HG02678 (cell line): ENCODE measurements around the gene TUT1.
A peak's percentile ranks its signal among the peaks of the same experiment; 100 is the strongest.
"Not testable (repeated sequence)": the region's sequence is repeated elsewhere in the genome, so short reads cannot be mapped to it uniquely, and the experiment has no call there.

Source experiments
- ATAC-seq: cut with Tn5 transposase; IDR thresholded peaks from one replicate; pipeline ENCODE4 v1.9.1; 2021; ENCODE audit warnings: mild to moderate bottlenecking, moderate library complexity; ENCODE audit not compliant: unreplicated experiment

Gene TUT1

GRCh38 chr11:62559204-62559603 lies 32.1 kb downstream of the TUT1 start:
- no peak for ATAC-seq

GRCh38 chr11:62558669-62559068 lies 32.7 kb downstream of the TUT1 start:
- ATAC-seq: no peak

DNA sequence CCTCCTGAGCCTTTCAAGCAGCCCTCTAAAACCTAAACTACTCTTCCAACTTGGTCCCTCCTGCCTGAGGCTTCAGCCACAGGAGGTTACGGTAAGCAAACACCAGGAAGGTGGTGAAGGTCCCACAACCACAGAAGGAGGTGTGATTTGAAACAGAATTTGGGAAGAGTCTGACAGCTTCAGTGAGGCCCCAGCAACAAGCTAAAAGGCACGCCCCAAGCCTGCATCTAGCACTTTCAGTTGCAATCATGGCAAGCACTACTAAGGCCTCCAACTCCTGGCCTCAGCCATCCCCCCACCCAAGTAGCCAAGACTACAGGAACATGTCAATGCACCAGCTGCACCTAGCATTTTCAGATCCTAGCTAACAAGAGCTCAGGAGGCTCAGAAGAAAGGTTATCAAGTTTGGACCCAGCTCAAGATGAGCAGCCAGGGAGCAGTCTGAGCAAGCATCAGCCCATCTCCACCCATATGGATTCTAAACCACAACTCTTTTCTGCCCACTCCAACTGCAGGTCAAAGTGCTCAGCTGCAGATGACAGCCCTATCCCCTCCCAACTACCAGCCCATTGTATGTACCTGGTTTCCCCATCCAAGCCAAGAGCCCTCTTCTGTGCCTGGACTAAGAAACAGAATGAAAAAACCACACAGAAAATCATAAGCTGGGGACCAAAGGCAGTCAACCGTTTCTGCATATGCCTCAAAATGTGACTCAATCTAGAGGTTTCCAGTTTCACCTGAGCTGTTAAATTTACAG lies 34.3 kb downstream of the TUT1 start:
- ATAC-seq: peak; percentile 17

DNA sequence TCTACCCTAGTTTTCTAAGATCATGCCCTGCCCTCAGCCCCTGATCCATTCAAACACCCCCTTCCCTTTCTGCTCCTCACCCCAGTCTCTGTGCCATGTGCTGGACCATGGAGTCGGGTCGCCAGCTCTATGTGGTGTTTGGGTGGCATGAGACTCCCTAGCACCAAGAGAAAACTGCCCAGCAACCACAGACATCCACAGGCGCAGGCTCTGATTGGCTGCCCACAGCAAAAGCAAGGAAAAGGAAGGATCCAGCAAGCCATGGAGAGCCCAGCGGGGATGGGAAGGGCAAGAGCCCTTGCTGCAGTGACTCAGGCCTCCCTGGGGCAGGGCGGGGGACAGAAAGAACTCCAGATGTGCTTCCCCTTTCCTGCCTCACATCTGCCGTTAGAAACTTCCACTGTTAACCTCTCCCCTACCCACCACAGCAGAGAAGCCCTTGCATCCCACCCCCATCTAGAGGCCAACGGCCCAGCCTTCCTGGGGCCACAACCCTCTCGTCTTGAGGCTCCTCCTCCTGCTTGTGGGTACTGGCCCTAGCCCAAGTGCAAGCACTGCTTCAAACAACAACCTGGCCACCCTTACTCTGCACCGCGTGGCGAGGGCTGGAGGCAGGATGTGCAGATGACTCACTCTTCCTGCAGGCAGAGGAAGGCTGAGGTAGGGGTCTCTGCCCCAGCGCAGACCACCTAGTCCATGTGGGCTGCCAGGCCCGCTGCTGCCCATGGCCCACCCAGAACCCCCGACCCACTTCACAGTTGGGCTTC lies 35.0 kb downstream of the TUT1 start:
- peak; percentile 40 for ATAC-seq

- peak; percentile 47 for ATAC-seq
These were observed 35.7 kb downstream of the TUT1 start for GRCh38 chr11:62555464-62556107.

- no peak for ATAC-seq
These were observed 36.7 kb downstream of the TUT1 start for GRCh38 chr11:62554387-62555167.

DNA sequence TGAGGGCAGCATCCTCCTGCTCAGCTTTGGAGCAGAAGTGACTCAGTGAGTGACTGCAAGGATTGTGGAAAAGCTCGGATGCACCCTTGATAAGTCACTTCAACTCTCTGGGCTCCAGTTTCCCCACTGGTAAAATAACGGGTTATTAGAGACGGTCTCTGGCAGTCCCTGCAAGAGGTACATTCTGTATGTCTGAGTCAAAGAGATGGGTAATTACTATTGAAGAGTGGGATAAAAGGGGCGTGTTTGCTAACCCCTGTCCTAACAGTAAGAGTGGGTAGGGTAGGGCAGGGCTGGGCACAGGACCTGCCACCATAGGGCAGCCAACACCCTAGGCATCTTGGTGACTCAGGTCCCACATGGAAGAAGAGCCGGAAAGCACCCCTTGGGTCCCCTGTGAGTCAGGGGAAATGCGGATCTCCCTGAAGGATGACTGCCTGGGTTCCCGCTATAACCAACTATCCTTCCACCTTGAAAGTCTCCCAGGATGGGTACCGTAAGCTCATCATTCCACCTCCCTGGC lies 37.4 kb downstream of the TUT1 start:
- ATAC-seq: no peak

- ATAC-seq: no peak
These were observed 38.1 kb downstream of the TUT1 start for GRCh38 chr11:62553080-62553838.

DNA sequence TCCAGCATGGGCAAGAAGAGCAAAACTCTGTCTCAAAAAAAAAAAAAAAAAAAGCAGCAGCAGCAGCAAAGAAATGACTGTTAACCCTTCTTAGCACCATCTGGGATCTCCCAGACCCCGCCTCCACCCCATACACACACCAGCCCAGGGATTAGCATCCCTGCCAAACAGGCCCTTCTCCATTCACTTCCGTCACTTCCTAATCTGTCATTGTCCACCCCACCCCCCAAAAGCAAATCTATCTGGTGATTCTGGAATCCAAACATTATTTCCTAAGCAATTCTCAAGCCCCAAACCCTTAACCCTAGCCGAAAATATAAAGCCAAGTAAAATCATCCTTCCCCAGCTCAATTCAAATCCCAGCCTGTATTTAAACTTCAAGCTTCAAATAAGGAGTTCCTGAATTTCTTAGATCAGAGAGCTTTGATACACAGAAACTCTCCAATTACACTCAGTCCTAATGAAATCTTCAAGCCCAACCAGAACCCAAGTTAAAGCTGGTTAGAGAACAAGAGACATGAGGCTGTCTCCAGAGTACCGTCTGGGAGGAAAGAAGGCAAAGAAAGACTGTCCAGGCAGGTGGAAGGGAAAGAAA lies 38.7 kb downstream of the TUT1 start:
- no peak for ATAC-seq

DNA sequence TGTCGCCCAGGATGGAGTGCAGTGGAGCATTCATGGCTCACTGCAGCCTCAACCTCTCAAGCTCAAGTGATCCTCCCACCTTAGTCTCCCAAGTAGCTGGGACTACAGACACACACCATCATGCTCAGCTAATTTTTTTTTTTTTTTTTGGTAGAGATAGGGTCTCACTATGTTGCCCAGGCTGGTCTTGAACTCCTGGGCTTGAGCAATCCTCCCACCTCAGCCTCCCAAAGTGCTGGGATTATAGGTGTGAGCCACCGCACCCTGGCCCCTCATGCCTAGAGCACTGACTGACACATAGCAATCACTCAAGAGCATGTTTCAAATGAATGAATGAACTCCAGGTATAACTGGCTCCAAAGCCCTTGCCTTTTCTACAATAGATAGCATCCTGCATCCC lies 40.8 kb downstream of the TUT1 start:
- not testable (repeated sequence) for ATAC-seq

DNA sequence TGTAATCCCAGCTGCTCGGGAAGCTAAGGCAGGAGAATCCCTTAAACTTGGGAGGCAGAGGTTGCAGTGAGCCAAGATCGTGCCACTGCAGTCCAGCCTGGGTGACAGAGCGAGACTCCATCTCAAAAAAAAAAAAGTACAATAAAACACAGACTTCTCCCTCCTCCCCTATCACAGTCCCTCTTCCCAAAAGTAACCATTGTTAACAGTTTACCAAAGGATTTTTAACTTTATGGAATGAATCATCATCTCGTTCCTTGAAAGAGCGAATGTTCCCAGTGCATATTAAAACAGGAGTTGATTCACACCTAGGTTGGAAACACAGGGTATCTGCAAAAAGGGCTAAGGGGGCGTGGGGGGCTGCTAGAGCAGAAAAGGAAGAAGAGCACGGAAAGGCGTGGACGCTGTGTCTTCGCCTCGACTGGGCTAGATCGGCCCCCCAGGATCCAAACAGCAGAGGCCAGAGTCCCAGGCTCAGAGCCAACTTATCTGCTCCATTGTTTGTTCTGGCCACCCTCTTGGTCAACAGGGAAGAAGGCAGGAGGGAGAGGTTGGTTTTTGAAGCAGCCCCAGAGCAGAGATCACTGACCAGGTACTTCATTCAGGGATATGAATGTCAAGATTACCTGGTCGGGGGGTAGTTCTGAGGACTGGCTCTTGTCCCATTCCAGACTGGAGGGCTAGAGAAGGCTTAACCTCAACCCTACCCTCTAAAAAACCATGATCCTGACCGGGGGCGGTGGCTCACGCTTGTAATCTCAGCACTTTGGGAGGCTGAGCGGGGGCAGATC lies 42.6 kb downstream of the TUT1 start:
- no peak for ATAC-seq

DNA sequence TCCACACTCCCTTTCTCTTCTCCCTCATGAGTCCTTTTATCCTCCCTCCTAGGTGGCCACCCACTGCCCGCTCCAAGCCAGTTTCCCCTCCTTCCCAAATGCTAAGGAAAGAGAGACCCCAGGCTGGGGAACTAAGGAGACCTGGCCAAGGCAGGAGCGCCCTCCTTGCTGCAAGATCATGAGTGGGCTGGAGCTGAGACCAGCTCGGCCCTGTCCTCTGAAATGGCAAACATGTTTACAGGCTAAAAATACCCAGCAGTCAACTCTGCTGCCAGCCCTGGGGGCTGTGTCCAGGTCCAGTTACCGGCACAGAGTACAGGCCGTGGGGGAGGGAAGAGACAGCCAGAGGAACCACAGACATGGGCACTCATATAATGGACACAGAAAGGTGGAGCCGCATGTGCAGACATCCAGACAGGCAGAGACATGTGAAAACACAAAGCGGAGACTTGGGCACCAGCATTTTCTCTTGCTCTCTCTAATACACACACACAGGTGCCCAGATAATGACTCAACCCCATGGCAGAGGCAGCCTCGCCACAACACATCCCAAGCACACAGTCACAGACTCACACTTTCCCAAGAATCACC lies 43.5 kb downstream of the TUT1 start:
- no peak for ATAC-seq

DNA sequence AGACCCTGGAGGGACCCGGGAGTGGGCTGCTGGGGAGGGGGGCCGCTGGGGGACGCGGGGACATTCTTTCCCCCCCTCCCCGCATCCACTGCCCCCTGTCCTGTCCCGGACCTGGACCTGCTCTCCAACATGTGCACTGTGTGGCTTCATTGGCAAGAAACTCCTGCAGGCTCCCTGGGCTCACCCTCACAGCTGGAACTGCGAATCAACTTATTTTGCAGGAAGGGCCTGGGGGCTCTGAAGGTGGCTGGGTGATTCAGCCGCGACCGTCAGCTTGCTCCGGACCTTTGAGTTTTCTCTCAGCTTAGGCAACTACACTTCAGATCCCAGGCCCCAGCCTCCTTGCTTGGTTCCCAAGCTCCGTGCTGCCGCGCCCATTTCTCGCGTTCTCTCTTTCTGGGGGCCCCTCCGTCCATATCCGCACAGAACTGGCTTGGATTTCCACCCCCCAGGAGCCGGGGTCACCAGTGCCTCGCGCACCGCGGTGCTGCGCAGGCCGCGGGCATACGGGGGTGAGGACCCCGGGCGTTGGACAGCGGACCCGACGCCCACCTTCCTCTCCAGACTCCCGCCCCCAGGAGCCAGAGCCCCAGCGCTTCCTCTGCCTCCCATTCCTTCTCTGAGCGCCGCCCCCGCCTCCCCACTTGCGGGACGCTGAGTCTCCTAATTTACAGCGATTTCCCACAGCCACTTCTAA lies 44.2 kb downstream of the TUT1 start:
- no peak for ATAC-seq

DNA sequence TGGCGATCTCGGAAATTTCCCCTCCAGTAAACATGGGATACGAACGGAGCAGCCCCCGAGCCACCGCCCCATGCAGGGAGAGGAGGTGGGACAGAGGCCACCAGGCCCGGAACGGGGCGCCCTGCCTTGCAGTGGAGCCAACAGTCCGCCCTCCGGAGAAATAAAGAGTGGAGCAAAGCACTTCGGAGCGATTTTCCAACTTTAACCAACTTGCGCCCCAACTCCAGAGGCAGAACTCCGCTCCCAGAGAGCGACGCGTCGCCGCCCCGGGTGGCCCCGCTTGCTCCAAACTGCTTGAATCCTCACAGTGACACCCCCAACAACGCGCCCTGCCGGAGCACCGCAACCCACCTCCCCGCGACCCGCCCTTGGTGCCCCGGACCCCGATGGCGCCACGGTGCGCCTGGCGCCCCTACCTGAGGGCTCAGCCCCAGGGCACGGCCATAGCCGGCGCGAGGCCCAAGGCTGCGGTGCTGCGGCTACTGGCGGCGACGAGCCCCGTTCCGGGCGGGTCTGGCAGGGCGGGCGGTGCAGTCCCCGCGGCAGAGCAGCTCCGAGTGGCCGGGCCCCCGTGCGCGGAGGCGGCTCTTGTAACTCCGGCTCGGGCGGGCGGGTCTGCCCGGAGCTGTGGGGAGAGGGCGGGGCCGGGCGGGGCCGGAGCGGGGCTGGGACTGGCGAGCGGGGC lies 44.9 kb downstream of the TUT1 start, which contains the start of gene AHNAK:
Gene AHNAK, minus strand, starts transcription at position 563 of the 685 bp plus-strand sequence. CDS start 10,708 bp downstream, outside the sequence.
- ATAC-seq: peak; percentile 33

- no peak for ATAC-seq
These were observed 45.7 kb downstream of the TUT1 start for GRCh38 chr11:62545437-62546243.
